HepG2 (cell line): ENCODE measurements around the gene ADCY9. TPM values are rescaled to one million over a fixed set of nuclear protein-coding genes. Genes with fewer than 3 reads are reported as not detected.

Experiments
- E2F2 ChIP-seq: sonication (generic); formaldehyde crosslinking; IDR thresholded peaks from 2 replicates; pipeline ENCODE4 v1.4.0; 2020; ENCODE audit warnings: missing genetic modification reagents, borderline replicate concordance
- E2F5 ChIP-seq: sonication (generic); formaldehyde crosslinking; conservative IDR thresholded peaks from 2 replicates; pipeline ENCODE4 v1.4.0; 2020; ENCODE audit warnings: missing genetic modification reagents
- EHMT2 ChIP-seq: fragments of 200-600 bp; sonication (generic); IDR thresholded peaks from 2 replicates; pipeline ENCODE4 v1.7.0; 2017; ENCODE audit warnings: antibody characterized with exemption, low read depth, low read length, borderline replicate concordance
- ISX ChIP-seq: sonication (generic); formaldehyde crosslinking; conservative IDR thresholded peaks from 2 replicates; pipeline ENCODE4 v1.5.0; 2020; ENCODE audit warnings: missing genetic modification reagents
- JUN ChIP-seq: sonication (generic); formaldehyde crosslinking; IDR thresholded peaks from 2 replicates; pipeline ENCODE4 v1.4.0; 2020; ENCODE audit warnings: mild to moderate bottlenecking, missing genetic modification reagents
- NCOA5 ChIP-seq: sonication (generic); formaldehyde crosslinking; IDR thresholded peaks from 2 replicates; pipeline ENCODE4 v1.4.0; 2020; ENCODE audit warnings: missing genetic modification reagents
- SP4 ChIP-seq: sonication (generic); formaldehyde crosslinking; IDR thresholded peaks from 2 replicates; pipeline ENCODE4 v1.8.1; 2023; ENCODE audit warnings: mild to moderate bottlenecking, missing genetic modification reagents
- TBX3 ChIP-seq: fragments of 450-650 bp; IDR thresholded peaks from 2 replicates; pipeline ENCODE4 v1.6.1; 2017; ENCODE audit warnings: antibody characterized with exemption, mild to moderate bottlenecking, inconsistent platforms, borderline replicate concordance
- TEAD3 ChIP-seq: optimal IDR thresholded peaks from 2 replicates; pipeline ENCODE3; 2016; ENCODE audit warnings: borderline replicate concordance
- TMF1 ChIP-seq: sonication (generic); formaldehyde crosslinking; IDR thresholded peaks from 2 replicates; pipeline ENCODE4 v1.8.1; 2022; ENCODE audit warnings: low read depth, missing genetic modification reagents
- ZBTB4 ChIP-seq: sonication (generic); formaldehyde crosslinking; IDR thresholded peaks from 2 replicates; pipeline ENCODE4 v1.4.0; 2020; ENCODE audit warnings: missing genetic modification reagents, mild to moderate bottlenecking, borderline replicate concordance
- ZHX2 ChIP-seq, 2 experiments: sonication (generic) in 1 of 2; formaldehyde crosslinking in 1 of 2; IDR thresholded peaks; 2 replicates each; pipeline versions ENCODE4 v1.6.1 to v1.9.0; 2014 to 2022; ENCODE audit warnings: antibody characterized with exemption in 1 of 2, borderline replicate concordance in 1 of 2, inconsistent platforms in 1 of 2, low read depth in 1 of 2, missing genetic modification reagents in 1 of 2
- ZNF12 ChIP-seq: sonication (generic); formaldehyde crosslinking; IDR thresholded peaks from 2 replicates; pipeline ENCODE4 v1.5.0; 2020; ENCODE audit warnings: missing genetic modification reagents
- ZNF224 ChIP-seq: sonication (generic); formaldehyde crosslinking; IDR thresholded peaks from 2 replicates; pipeline ENCODE4 v1.5.0; 2020; ENCODE audit warnings: mild to moderate bottlenecking, missing genetic modification reagents
- ZNF670 ChIP-seq: sonication (generic); formaldehyde crosslinking; IDR thresholded peaks from 2 replicates; pipeline ENCODE4 v1.8.0; 2022; ENCODE audit warnings: mild to moderate bottlenecking, missing genetic modification reagents, borderline replicate concordance
- ZNF747 ChIP-seq: sonication (generic); formaldehyde crosslinking; IDR thresholded peaks from 2 replicates; pipeline ENCODE4 v1.8.1; 2023; ENCODE audit warnings: missing genetic modification reagents, mild to moderate bottlenecking, borderline replicate concordance
- ZNF766 ChIP-seq: sonication (generic); formaldehyde crosslinking; IDR thresholded peaks from 2 replicates; pipeline ENCODE4 v1.5.0; 2020; ENCODE audit warnings: missing genetic modification reagents, borderline replicate concordance
- polyA plus RNA-seq, 8 experiments: library from polyadenylated mRNA; depleted of rRNA in 3 of 8; stranded (reverse) in 7 of 8; unstranded in 1 of 8; fragments of >200 nt; fragmentation: Illumina TruSeq in 4 of 8; extraction: Trizol in 4 of 8; gene quantifications; 2 replicates each; pipeline versions ENCODE4 v1.2.1 to v1.2.3, GENCODE V29; 2011 to 2016; ENCODE audit warnings: low read depth in 4 of 8, missing spikeins in 1 of 8, mixed read lengths in 1 of 8; ENCODE audit not compliant: insufficient read depth in 1 of 8
- total RNA-seq, 5 experiments: library from RNA; depleted of rRNA; stranded (reverse); fragments of >200 nt; fragmentation: Illumina TruSeq; extraction: Trizol; gene quantifications; 2 replicates each; pipeline ENCODE4 v1.2.3, GENCODE V29; 2016; ENCODE audit warnings: low read depth in 1 of 5

Gene ADCY9
- total and polyA plus RNA-seq, 2 of the 13 experiments (the other 11 are each of a cell fraction or from before 2014, with no cell fraction given): 11.2 to 13.9 TPM

GRCh38 chr16:4114257-4115208, 1.7 kb downstream of the ADCY9 start (continued):
- no peak for TF ChIP-seq TEAD3 (CRISPR knock-in tag)
- TF ChIP-seq ZNF670 (CRISPR knock-in tag): no peak
- no peak for TF ChIP-seq ZNF224 (CRISPR knock-in tag)
- no peak for TF ChIP-seq ZNF747 (CRISPR knock-in tag)
- no peak for TF ChIP-seq EHMT2
- TF ChIP-seq E2F2 (CRISPR knock-in tag): no peak
- no peak for TF ChIP-seq JUN (CRISPR knock-in tag)
- TF ChIP-seq ZHX2 (IDR thresholded peaks at IDR 0.05; ENCODE audit: low read depth): no peak
- no peak for TF ChIP-seq ZHX2 (CRISPR knock-in tag; IDR thresholded peaks at IDR 0.05; ENCODE audit: borderline replicate concordance)
- TF ChIP-seq ZBTB4 (CRISPR knock-in tag): no peak
- TF ChIP-seq ISX (CRISPR knock-in tag): 0 out of 2 replicates have a peak, but pooled peaks have one; percentile 3
- TF ChIP-seq TBX3: no peak
- peak; percentile 65; the same call in 1 of the 2 replicates for TF ChIP-seq TMF1 (CRISPR knock-in tag)
- no peak for TF ChIP-seq ZNF766
- no peak for TF ChIP-seq SP4
- TF ChIP-seq NCOA5 (CRISPR knock-in tag): no peak
- TF ChIP-seq E2F5 (CRISPR knock-in tag): no peak
- TF ChIP-seq ZNF12: no peak
